Keratinocyte (primary cell): Measurements from ENCODE around the gene ST8SIA2.

Experiments used
- EZH2 ChIP-seq: IDR thresholded peaks from one replicate; pipeline ENCODE4 v1.6.1; 2012; ENCODE audit warnings: inconsistent platforms, mild to moderate bottlenecking, low read length, moderate library complexity
- TF ChIP-seq, protein P1 (sequence below), 3 experiments: IDR thresholded peaks in 1 of 3; conservative IDR thresholded peaks in 1 of 3; optimal IDR thresholded peaks in 1 of 3; 2 replicates in 2 of 3; 3 replicates in 1 of 3; pipeline versions ENCODE3 to v1.5.1; 2011; ENCODE audit warnings: low read length in 3 of 3, mild to moderate bottlenecking in 3 of 3, moderate library complexity in 2 of 3, control low read depth in 1 of 3, inconsistent platforms in 1 of 3; ENCODE audit not compliant: insufficient read depth in 2 of 3; ENCODE audit errors: extremely low read depth in 1 of 3

DNA sequence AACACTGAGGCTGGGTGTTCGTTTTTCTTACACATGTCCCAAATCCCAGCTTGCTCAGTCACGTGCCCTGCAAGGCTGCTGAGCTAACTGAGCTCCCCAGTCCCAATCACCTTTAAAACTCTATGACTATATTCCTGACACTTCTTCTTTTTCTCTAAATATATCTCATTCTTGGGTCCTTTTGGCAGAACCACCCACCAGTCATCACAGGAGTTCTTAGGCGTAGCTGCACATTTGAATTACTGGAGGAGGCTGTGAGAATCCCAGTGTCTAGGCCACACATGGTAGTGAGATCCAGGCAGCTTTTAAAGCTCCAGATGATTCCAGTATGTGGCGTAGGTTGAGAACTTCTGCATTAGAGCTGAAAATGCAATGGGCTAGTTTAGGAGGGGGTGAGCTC is 66.3 kb downstream of the ST8SIA2 start:
- TF ChIP-seq, protein P1, sequence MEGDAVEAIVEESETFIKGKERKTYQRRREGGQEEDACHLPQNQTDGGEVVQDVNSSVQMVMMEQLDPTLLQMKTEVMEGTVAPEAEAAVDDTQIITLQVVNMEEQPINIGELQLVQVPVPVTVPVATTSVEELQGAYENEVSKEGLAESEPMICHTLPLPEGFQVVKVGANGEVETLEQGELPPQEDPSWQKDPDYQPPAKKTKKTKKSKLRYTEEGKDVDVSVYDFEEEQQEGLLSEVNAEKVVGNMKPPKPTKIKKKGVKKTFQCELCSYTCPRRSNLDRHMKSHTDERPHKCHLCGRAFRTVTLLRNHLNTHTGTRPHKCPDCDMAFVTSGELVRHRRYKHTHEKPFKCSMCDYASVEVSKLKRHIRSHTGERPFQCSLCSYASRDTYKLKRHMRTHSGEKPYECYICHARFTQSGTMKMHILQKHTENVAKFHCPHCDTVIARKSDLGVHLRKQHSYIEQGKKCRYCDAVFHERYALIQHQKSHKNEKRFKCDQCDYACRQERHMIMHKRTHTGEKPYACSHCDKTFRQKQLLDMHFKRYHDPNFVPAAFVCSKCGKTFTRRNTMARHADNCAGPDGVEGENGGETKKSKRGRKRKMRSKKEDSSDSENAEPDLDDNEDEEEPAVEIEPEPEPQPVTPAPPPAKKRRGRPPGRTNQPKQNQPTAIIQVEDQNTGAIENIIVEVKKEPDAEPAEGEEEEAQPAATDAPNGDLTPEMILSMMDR (optimal IDR thresholded peaks at IDR 0.05 in 1 of 3, IDR thresholded peaks at IDR 0.05 in 1 of 3, conservative IDR thresholded peaks at IDR 0.05 in 1 of 3; ENCODE audit: extremely low read depth in 1 of 3, insufficient read depth in 2 of 3, low read length in 3 of 3): no peak
- no peak for TF ChIP-seq EZH2
